Erythroblast (primary cell): Measurements from ENCODE around the gene TRAPPC3.

Source experiments
- GATA1 ChIP-seq: IDR thresholded peaks from 2 replicates; pipeline ENCODE4 v1.6.1; 2011; ENCODE audit warnings: low read depth, mild to moderate bottlenecking, control low read depth, low read length, moderate library complexity
- POLR2A ChIP-seq: IDR thresholded peaks from 2 replicates; pipeline ENCODE4 v1.6.1; 2011; ENCODE audit warnings: mild to moderate bottlenecking, low read length

- TF ChIP-seq POLR2A = no peak
- TF ChIP-seq GATA1 = no peak
These were observed 57.6 kb downstream of the TRAPPC3 start for GRCh38 chr1:36091698-36092097.
